HG03378 (cell line): Measurements from ENCODE around the gene ARFRP1.

Experiments
- ATAC-seq: cut with Tn5 transposase; IDR thresholded peaks from one replicate; pipeline ENCODE4 v1.9.1; 2021; ENCODE audit warnings: mild to moderate bottlenecking, moderate library complexity; ENCODE audit not compliant: unreplicated experiment

ARFRP1 gene, protein sequence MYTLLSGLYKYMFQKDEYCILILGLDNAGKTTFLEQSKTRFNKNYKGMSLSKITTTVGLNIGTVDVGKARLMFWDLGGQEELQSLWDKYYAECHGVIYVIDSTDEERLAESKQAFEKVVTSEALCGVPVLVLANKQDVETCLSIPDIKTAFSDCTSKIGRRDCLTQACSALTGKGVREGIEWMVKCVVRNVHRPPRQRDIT

DNA sequence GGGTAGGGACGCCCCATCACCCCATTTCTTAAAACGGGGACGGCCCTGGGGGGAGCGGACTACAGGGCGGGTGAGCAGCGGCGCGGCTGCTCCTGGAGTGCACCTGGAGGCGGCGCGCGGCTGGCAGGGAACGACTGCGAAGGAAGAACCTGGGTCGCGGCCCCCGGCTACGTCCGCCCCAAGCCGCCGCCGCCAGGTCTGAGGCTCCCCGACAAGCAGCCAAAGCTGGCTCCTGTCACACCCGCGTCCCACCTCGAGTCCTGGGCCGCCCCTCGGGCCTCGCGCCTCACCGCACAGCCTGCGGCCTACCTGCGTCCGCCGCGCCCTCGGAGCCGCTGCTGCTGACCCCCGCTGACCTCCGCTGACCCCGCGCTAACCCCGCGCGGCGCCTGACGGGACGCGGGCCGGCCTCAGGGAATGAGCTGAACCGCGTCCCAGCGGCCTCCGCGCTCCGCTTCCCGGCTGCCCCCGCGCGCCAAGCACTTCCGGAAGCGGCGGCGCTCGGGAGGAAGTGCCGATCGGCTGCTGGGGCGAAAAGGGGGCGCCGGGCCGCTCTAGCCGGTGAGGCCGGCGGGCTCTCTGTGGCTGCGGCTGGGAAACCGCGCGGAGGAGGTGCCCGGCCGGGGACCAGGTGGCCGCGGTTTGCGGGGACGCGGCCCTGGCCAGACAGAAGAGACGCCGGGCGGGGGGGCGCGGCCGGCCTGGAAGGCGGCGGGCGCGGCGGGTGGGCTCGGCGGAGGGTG lies at the start of gene ARFRP1, which contains the start of gene ZGPAT:
TSS of gene ARFRP1 (minus strand) at position 419 of the 743 bp plus-strand sequence. CDS start 885 bp downstream, outside the sequence.
TSS of gene ZGPAT (plus strand) at position 482 of the 743 bp plus-strand sequence. CDS start 542 bp downstream, outside the sequence.
- ATAC-seq: no peak

- ATAC-seq: no peak
Measured at GRCh38 chr20:63756648-63756991, 48.8 kb upstream of the ARFRP1 start.

DNA sequence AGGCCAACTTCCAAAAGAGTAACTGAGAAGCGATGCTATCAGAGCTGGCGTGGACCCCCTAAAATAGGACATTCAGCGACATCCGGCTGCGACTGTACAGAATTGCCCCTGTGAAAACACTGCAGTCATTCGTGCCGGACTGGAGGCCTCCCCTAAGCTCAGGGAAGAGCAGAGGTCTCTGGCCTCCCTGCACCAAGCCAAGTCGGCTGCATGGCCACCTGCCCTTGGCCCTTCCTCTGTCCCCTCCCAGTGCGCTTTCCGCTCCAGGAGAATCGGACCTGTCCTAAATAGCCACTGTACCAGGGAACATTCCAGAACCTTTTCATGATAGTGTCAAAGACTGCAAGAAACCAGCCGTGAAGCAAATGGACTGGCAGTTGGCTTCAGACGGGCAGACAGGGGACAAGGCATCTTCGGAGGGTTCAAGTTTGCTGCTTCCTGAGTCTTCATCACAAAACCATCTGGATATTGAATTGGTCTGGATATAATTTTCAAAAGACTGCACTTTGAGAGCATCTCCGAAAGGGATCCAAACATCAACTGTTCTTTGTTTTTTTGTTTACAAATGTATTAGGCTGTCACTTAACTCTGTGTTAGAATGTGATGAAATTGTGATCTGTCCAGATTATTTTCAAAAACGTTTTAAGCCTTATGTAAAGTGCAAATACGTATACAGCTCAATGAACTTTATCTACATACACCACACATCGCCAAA lies 48.3 kb upstream of the ARFRP1 start:
- ATAC-seq: no peak

DNA sequence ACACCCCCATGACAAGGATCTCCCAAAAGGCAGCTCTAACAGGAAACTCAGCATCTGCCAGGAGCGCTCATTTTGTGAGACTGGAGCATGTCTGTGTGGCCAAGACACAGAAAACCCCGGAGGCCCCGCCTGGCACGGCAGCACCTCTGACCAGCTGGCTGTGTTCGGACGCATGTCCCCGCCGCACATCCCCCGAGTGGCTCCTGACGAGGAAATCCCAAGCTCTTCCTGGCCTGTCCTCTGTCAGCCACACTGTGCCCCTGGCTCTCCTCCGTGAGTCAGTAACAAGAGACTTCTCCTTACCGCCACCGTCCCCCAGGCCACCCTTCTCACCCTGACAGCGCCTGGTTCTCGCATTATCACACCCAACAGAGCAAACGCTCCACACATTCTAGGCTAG lies 46.2 kb upstream of the ARFRP1 start:
- ATAC-seq: no peak

DNA sequence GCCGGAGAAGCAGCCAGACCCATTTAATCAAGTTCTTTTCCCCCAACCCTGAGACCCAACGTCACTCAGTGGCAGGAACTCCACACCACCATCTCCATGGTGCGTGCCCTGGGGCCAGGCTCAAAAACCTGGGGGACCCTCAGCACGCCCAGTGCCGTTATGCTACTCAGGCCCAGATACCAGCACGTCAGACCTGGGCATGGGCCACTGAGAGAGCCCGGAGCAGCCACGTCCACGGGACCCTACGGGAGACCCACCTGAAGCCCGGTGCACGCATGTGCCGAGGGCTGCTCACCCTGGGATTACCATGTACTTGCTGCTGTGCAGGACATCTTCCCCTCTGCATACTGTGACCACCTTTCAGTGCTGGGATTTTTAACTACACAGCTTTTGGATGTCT lies 45.6 kb upstream of the ARFRP1 start:
- no peak for ATAC-seq

GRCh38 chr20:63752411-63753101 lies 44.8 kb upstream of the ARFRP1 start:
- no peak for ATAC-seq

- no peak for ATAC-seq
Measured at GRCh38 chr20:63751471-63752271, 43.9 kb upstream of the ARFRP1 start.

- ATAC-seq: no peak
Measured at GRCh38 chr20:63750807-63751470, 43.2 kb upstream of the ARFRP1 start.

- ATAC-seq: no peak
Measured at GRCh38 chr20:63749597-63750508, 42.1 kb upstream of the ARFRP1 start.

DNA sequence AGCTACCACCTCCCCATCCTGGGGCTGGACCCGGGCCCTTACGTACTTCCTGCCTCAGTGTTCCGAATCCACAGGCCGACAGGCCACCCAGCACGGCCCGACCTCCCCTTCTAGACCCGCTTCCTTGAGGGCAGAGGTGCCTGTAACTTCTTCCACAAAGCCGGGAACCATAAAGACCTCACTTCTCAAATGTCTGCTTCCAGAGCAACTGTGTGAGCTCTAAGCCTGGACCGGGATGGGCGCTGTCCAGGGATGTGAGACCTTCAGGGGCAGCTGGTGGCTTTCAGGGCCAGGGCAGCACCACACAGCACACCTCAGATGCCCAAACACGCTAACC lies 41.1 kb upstream of the ARFRP1 start:
- no peak for ATAC-seq

DNA sequence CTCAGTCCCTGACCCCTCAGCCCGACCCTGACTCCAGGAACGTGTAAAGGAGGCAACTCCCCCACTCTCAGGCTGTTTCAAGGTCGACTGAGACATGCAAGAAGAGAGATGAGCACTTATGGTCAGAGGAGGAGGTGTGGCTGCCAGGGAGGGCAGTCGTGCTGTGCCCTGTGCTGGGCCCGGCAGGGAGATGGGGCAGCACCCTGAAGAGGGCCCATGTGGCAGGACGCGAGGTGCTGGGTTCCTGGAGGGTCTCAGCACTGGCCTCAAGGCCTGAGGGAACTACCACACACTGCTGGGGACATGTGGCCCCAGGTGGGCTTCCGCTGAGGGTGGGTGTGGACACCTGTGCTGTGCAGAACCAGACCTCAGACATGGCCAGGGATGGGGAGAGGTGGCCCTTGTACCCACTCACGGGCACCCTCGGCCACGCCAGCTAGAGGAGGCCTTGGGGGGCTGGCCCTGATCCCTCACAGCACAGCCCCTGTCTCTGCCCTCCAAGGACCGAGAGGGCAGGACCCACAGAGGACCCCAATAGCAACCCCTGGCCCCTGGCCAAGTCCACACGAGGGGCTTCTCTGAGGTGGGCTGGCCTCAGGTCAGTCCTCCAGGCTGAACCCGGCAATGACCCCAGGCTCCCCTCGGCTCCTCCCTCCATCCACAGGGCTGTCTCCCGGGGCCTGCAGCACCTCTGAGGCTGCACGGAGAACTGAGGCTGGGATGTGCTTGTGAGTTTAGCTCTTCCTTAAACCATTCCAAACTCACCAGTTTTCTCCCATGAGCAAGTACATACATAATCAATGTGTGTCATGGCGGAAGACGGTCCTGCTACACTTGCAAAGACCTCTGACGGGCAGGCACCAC lies 40.5 kb upstream of the ARFRP1 start:
- no peak for ATAC-seq

DNA sequence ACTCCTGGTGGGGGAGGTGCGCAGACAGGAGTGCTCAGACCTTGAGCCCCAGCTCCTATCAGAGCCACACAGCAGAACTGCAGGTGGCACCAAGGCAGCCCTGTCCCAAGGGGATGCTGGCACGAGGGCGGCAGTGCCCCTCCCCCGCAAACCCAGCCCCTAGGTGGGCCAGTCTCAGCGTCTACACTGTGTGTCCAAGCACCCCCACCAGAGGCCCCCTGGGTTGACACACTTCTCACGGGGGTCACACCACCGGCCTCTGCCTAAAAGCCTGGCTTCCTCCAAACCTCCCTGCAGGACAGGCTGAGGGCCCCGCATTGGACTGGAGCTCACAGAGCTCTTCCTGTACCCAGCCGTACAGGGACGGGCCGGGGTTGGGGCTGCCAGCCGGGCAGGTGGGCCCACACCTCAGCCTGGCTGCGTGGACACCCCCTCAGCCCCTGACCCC lies 39.9 kb upstream of the ARFRP1 start:
- no peak for ATAC-seq

DNA sequence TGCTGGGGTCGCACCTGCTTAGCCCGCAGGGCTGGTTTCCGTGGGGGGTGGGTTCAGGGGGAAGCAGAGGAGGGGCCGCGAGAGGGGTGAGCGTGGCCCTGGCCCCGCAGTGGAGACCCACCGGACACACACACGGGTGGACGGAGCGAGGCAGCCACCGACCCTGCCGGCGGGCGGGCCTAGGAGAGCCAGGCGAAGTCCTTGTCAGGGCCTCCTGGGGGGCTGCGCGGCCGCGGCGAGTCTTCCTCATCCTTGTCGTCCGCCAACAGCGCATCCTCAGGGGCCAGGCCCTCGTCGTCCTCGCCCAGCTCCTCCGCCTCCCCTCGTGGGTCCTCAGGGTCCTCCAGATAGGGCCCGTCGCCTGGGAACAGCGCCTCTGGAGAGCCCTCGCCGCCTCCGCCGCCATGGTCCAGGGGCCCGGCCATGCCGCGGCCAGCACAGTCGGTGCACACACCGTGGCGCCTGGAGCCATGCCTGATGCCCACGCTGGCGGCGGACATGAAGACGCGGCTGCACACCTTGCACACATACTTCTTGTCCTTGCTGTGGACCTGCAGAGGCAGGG lies 39.1 kb upstream of the ARFRP1 start:
- ATAC-seq: no peak

- no peak for ATAC-seq
Measured at GRCh38 chr20:63745961-63746731, 38.4 kb upstream of the ARFRP1 start.

DNA sequence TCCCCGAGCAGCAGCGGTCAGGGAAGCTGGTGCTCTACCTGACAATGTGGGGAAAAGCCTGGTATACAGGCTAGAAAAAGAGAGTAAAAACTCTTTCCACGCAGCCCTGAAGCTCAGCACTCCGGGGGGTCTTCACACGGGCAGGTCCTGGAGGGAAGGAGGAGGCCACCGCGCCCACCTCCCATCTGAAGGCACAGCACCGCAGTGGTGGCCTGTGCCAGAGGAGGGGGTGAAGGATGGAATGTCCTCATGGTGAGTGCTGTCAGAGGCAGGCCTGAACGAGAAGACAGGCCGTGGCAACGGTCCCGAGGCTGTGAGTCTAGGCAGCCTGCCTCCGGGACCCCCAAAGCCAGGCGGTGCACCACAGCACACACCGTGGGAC lies 37.6 kb upstream of the ARFRP1 start:
- no peak for ATAC-seq

DNA sequence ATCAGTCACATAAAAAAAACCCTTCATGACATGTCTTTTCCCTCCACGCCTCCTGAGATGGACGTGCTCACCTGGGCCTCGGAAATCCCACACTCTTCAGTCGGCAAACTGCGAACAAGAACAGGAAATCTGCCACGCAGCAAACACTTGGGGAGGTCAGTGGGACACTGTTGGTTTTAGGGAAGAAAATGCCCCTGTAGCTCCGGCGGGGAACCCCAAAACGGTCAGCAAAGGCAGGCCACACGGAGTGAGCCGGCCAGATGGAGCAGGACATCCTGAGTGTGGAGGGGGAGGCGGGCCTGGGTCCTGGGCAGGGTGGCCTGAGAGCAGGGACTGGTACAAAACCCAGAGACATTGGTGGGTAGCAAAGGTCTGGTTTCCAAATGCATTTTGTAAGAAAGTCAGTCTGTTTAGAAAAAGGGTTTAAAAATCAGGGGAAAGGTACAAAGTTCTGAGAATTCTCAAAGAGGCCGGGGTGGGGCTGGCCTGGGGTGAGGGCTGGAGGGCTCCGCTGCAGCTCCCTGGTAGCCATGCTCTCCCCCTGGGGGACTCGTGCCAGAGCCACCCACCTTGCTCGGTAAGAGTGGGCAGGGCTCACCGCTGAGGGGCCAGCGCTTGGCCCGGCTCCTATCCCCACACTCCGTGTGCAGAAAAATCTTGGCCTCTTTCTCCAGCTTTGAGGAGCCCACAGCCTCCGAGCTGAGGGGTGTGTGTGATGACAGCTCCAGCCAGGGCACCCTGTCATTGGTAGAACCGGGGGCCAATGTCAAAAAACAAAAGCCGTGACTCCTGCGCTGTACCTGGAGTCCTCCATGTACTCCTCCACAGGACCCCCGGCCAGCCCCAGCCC lies 37.0 kb upstream of the ARFRP1 start:
- no peak for ATAC-seq
